ENCODE data around the gene NLRP7.
"Not testable (repeated sequence)": the region's sequence is repeated elsewhere in the genome, so short reads cannot be mapped to it uniquely, and the experiment has no call there.

Gene NLRP7

DNA sequence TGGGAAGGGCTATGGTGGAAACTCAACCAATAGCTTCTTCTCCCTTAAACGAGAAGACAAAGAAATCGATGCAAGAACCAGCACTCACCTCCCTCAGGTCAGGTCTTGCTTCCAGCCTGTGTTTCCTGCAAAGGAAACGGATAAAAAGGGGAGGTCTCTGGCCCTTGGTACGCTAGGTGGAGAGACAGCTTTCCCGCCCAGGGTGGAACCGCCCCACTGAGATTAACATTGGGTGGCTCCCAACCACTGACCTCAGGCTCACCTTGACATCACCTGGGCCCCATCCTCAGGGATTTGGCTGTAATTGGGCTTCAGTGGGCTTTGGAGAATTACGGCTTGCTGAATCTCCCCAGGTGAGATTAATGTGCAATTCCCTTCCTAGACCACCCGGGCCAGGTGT, at the start of gene NLRP7:
Gene NLRP7 (minus strand): TSS at position 150 of the 400 bp plus-strand sequence.
- no peak for DNase-seq (ENCODE audit: low read depth)
- no peak within 1 kb of the TSS for H3K4me3 ChIP-seq (ENCODE audit: low read depth, low read length)

DNA sequence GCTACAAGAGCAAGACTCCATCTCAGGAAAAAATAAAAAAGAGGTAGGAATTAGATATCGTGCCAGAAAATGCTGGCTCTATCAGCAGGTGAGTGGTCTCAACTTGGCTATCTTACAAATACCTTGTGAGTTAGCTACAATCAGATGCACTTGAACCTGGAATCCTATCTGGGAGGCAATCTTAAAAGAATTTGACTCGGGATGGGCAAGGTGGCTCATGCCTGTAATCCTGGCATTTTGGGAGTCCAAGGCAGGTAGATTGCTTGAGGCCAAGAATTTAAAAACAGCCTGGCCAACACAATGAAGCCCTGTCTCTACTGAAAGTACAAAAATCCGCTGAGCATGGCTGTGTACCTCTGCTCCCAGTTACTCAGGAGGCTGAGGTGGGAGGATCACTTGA, 48.2 kb upstream of the NLRP7 start:
- no peak overlapping the region for H3K4me3 ChIP-seq (ENCODE audit: low read depth, low read length)
- DNase-seq (ENCODE audit: low read depth) = no peak

DNA sequence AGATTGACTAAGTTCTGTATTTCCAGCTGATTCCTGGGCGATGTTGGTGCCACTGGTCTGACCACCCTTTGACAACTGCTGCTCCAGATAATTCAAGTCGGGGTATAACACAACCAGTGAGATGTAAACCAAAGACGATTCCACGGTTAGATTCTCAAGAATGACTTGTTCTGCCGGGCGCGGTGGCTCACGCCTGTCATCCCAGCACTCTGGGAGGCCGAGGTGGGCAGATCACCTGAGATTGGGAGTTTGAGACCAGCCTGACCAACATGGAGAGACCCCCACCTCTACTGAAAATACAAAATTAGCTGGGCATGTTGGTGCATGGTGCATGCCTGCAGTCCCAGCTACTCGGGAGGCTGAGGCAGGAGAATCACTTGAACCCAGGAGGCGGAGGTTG, 42.2 kb upstream of the NLRP7 start:
- H3K4me3 ChIP-seq (ENCODE audit: low read depth, low read length); DNase-seq (ENCODE audit: low read depth): not testable (repeated sequence)

DNA sequence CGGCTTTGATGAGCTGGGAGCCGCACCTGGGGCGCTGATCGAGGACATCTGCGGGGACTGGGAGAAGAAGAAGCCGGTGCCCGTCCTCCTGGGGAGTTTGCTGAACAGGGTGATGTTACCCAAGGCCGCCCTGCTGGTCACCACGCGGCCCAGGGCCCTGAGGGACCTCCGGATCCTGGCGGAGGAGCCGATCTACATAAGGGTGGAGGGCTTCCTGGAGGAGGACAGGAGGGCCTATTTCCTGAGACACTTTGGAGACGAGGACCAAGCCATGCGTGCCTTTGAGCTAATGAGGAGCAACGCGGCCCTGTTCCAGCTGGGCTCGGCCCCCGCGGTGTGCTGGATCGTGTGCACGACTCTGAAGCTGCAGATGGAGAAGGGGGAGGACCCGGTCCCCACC, 35.2 kb upstream of the NLRP7 start:
- H3K4me3 ChIP-seq (ENCODE audit: low read depth, low read length) = not testable (repeated sequence)

DNA sequence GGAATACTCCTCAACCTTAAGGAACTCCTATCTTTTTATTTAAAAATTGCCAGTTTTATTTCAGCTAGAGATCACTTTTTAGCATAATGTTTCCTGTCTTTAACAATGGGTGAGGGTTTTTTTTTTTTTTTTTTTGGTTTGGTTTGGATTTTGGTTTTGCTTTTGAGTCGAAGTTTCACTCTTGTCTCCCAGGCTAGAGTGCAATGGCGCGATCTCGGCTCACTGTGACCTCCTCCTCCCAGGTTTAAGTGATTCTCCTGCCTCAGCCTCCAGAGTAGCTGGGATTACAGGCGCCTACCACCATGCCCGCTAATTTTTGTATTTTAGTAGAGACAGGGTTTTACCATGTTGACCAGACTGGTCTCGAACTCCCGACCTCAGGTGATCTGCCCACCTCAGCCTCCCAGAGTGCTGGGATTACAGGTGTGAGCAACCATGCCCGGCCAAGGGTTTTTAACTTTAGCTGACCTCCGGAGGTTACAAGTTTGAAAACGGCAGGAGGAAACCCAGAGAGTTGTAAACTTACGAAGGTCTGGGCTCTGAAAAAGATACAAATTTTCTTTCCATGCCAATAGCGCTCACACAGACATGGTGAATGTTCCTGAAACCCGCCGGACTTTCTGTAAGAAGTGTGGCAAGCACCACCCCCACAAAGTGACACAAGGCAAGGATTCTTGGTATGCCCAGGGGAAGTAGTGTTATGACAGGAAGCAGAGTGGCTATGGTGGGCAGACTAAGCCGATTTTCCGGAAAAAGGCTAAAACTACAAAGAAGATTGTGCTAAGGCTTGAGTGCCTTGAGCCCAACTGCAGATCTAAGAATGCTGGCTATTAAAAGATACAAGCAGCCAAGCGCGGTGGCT, 26.1 kb upstream of the NLRP7 start:
- H3K4me3 ChIP-seq (ENCODE audit: low read depth, low read length); DNase-seq (ENCODE audit: low read depth): not testable (repeated sequence)

More for the DNA sequence above, 35.2 kb upstream of the NLRP7 start:
- not testable (repeated sequence) for DNase-seq (ENCODE audit: low read depth)

DNA sequence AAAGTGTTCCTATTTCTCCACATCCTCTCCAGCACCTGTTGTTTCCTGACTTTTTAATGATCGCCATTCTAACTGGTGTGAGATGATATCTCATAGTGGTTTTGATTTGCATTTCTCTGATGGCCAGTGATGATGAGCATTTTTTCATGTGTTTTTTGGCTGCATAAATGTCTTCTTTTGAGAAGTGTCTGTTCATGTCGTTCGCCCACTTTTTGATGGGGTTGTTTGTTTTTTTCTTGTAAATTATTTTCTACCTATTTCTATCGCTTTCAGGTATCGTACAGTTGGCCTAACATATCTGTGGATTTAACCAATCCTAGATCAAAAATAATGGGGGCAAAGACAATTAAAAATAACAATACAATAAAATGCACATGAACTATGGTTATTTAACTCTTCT, 24.1 kb upstream of the NLRP7 start:
- not testable (repeated sequence) for DNase-seq (ENCODE audit: low read depth); H3K4me3 ChIP-seq (ENCODE audit: low read depth, low read length)

DNA sequence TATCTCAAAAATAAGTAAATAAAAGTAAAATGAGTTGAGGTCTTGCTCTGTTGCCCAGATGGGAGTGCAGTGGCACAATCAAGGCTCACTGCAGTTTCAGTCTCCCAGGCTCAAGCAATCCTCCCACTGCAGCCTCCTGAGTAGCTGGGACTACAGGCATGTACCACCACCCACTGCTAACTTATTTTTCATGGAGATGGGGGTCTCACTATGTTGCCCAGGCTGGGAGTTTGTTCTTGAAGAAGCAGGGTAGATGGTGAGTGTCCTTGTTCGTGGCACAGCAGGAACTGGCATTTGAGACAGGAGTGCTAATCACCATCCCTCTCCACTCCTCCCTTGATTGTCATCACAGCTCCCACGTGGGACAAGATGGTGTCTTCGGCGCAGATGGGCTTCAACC, 22.3 kb upstream of the NLRP7 start:
- no peak overlapping the region for H3K4me3 ChIP-seq (ENCODE audit: low read depth, low read length)
- DNase-seq (ENCODE audit: low read depth) = no peak

DNA sequence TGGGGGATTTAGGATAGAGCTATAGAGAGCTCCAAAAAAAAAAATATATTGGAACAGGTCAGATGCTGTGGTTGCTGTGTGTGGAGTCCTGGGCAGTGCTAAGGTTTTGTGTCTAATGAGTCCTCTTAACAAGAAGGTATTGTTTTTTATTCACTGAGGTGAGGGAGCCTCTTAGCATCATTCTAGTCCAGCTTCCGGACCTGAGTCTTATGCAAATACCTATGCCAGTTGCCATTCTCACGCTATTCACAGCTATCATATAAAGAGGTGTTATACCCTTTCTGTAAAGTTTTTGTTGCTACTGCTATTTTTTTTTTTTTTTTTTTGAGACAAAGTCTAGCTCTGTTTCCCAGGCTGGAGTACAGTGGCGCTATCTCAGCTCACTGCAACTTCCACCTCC, 20.3 kb upstream of the NLRP7 start:
- DNase-seq (ENCODE audit: low read depth) = no peak
- no peak overlapping the region for H3K4me3 ChIP-seq (ENCODE audit: low read depth, low read length)

DNA sequence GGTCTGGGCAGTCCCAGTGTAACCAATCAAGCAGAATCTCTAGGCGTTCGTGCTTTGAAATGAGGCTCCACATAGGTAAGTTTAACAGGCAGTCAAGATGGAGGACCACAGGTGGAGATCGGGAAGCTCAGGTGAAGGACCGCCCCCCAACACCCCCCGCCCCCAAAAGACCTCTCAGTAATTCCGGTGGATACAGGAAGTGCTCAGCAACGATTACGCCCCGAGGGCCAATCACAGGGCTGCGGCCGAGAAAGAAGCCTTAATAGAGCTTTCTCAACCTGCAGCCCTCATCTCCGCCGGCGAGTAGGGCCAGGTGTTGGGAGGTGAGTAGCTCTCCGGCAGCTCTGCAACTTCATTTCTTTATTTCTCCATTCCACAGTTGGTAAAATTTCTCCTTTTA, 17.7 kb upstream of the NLRP7 start:
- not testable (repeated sequence) for DNase-seq (ENCODE audit: low read depth); H3K4me3 ChIP-seq (ENCODE audit: low read depth, low read length)

DNA sequence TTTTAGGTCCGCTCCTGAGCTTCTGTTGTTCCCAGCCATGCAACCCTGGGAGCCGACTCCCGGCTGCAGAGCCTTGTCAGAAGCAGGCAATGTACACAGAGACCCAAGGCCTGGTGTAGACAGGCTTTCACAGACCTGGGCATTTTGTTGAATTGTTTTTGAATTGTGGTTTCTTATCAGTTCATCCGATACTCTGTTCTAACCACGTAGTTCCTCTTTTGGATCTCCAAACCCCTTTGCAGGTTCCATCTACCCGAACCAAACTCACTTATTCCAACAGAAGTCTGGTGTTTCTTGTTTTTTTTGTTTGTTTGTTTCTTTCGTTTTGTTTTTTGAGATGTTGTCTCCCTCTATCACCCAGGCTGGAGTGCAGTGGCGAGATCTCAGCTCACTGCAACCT, 12.5 kb upstream of the NLRP7 start:
- H3K4me3 ChIP-seq (ENCODE audit: low read depth, low read length) = no peak overlapping the region
- DNase-seq (ENCODE audit: low read depth) = no peak

DNA sequence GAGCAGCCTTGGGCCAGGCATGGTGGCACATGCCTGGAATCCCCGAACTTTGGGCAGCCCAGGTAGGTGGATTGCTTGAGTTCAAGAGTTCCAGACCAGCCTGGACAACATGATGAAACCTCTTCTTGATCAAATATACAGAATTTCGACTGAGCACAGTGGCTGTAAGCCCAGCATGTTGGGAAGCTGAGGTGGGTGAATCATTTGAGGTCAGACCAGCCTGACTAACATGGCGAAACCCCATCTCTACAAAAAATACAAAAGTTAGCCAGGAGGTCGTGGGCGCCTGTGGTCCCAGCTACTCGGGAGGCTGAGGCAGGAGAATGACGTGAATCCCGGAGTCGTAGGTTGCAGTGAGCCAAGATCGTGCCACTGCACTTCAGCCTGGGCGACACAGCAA, 8.0 kb upstream of the NLRP7 start:
- DNase-seq (ENCODE audit: low read depth) = no peak
- H3K4me3 ChIP-seq (ENCODE audit: low read depth, low read length) = no peak overlapping the region

DNA sequence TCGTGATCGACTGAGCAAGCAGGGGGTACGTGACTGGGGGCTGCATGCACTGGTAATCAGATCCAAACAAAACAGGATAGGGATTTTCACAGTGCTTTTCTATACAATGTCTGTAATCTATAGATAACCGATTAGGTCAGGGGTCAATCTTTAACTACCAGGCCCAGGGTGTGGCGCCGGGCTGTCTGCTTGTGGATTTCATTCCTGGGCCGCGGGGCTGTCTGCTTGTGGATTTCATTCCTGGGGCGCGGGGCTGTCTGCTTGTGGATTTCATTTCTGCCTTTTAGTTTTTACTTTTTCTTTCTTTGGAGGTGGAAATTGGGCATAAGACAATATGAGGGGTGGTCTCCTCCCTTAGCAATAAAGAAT, 6.0 kb upstream of the NLRP7 start:
- H3K4me3 ChIP-seq (ENCODE audit: low read depth, low read length); DNase-seq (ENCODE audit: low read depth): not testable (repeated sequence)

DNA sequence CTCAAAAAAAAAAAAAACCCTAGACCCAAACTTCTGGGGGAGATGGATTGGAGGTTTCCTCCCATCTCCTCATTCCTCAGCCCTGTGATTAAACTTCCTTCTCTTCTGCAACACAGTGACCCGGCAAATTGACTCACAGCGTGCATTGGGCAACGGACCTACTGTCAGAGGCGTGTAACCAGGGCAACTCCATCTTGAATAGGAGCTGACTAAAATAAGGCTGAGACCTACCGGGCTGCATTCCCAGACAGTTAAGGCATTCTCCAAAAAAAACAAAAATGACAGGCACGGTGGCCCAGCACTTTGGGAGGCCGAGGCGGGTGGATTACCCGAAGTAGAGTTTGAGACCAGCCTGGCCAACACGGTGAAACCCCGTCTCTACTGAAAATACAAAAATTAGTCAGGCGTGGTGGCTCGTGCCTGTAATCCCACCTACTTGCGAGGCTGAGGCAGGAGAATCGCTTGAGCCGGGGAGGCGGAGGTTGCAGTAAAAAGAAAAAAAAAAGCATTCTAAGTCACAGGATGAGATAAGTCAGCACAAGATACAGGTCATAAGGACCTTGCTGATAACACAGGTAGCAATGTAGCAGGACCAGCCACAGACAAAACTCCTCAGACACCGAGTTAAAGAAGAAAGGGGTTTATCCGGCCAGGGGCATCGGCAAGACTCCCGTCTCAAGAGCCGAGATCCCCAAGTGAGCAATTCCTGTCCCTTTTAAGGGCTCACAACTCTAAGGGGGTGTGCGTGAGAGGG, 5.4 kb upstream of the NLRP7 start:
- DNase-seq (ENCODE audit: low read depth) = no peak
- no peak overlapping the region for H3K4me3 ChIP-seq (ENCODE audit: low read depth, low read length)

DNA sequence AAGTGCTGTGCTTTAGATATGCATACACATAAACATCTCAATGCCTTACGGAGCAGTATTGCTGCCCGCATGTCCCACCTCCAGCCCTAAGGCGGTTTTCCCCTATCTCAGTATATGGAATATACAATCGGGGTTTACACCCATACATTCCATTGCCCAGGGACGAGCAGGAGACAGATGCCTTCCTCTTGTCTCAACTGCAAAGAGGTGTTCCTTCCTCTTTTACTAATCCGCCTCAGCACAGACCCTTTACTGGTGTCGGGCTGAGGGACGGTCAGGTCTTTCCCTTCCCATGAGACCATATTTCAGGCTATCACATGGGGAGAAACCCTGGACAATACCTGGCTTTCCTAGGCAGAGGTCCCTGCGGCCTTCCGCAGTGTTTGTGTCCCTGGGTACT, 3.2 kb upstream of the NLRP7 start:
- DNase-seq (ENCODE audit: low read depth); H3K4me3 ChIP-seq (ENCODE audit: low read depth, low read length): not testable (repeated sequence)

DNA sequence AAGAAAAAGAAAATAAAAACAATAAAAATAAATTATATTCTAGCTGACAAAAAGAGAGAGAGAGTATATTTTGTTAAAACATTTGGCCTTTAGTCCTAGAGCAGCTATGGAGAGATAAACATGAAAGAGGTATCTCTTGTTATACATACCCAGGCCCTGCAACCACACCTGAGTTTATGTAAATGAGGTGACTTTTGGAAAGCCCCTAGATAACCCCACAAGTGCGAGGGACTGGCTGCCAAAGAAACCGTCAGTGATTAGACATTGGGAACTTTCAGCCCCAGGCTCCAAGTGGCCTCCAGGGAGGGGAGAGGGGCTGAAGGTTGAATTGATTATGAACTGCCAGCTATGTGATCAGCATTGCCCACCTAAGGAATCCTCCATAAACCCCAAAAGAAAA, 2.1 kb upstream of the NLRP7 start:
- no peak overlapping the region for H3K4me3 ChIP-seq (ENCODE audit: low read depth, low read length)
- DNase-seq (ENCODE audit: low read depth) = no peak

DNA sequence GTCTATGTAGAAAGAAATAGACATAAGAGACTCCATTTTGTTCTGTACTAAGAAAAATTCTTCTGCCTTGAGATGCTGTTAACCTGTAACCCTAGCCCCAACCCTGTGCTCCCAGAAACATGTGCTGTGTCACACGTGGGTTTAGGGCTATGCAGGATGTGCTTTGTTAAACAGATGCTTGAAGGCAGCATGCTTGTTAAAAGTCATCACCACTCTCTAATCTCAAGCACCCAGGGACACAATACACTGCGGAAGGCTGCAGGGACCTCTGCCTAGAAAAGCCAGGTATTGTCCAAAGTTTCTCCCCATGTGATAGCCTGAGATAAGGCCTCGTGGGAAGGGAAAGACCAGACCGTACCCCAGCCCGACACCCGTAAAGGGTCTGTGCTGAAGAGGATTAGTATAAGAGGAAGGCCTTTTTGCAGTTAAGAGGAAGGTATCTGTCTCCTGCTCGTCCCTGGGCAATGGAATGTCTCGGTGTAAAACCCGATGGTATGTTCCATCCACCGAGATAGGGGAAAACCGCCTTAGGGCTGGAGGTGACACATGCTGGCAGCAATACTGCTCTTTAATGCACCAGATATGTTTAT, 3.5 kb downstream of the NLRP7 start:
- not testable (repeated sequence) for H3K4me3 ChIP-seq (ENCODE audit: low read depth, low read length); DNase-seq (ENCODE audit: low read depth)

DNA sequence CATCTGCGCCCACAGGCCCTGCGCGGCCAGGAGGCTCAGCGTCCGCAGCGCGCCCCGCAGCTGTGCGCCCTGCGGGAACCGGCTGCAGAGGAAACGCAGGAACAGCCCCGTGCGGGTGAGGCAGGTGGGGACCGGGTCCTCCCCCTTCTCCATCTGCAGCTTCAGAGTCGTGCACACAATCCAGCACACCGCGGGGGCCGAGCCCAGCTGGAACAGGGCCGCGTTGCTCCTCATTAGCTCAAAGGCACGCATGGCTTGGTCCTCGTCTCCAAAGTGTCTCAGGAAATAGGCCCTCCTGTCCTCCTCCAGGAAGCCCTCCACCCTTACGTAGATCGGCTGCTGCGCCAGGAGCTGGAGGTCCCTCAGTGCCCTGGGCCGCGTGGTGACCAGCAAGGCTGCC, 7.8 kb downstream of the NLRP7 start:
- not testable (repeated sequence) for H3K4me3 ChIP-seq (ENCODE audit: low read depth, low read length); DNase-seq (ENCODE audit: low read depth)

DNA sequence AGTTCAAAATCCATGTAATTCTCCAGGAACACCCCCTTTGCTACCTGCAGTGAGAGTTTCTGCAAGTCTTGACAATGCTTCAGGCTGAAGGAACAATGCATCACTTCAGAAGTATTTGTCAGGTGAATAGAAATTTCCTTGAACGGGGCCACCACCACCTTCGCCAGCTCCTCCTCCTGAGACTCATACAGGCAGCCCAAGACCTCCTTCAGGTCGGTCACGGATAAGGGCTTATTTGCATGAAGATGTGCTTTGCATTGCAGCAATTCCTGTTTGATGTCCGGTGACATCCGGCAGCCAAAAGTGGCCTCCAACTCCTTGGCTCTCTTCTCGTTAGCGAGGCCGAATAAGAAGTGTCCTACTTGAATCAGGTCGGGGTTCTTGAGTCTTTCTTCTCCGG, 8.4 kb downstream of the NLRP7 start:
- DNase-seq (ENCODE audit: low read depth) = no peak
- H3K4me3 ChIP-seq (ENCODE audit: low read depth, low read length) = no peak overlapping the region

DNA sequence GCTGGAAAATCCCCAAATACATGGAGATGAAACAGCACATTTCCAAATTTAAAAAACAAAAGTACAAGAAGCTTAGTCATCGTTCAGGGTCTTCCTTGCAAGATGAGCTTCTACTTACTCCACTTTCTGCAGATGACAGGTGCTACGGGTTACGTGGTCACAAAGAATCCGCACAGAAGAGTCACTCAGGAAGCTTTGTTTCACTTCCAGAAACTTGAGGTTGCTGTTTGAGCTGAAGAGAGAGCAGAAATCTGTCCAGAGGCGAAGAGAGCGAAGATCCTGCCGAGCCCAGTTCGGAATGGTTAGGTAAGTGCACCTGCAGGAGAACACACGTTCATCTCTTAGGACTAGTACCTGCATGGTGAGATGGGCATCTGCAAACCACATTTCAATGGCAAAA, 9.4 kb downstream of the NLRP7 start:
- H3K4me3 ChIP-seq (ENCODE audit: low read depth, low read length) = no peak overlapping the region
- no peak for DNase-seq (ENCODE audit: low read depth)

DNA sequence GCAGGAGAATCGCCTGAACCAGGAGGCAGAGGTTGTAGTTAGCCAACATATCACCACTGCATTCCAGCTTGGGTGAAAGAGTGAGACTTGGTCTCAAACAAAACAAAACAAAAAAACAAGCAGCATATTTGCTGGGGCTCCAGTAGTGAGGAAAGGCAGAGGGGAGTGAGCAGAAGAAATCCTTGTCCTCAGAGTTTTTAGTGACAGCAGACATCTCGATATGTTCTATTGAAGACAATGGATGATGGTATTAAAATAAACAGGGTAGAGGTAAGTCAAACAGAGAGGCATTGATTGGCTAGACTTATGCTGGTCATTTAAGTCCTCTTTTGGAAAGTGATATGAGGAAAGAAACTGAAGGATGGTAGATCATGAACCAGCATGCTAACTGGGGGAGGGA, 19.0 kb downstream of the NLRP7 start:
- no peak overlapping the region for H3K4me3 ChIP-seq (ENCODE audit: low read depth, low read length)
- no peak for DNase-seq (ENCODE audit: low read depth)
